K562 (cell line): Measurements from ENCODE around the gene CPTP. TPM values are rescaled to one million over a fixed set of nuclear protein-coding genes. Genes with fewer than 3 reads are reported as not detected.

Experiments used
- ATAC-seq: fragments of 200-7000 bp; cut with Tn5 transposase; 3 replicates; pipeline ENCODE4 v1.9.1; 2020; ENCODE audit warnings: moderate library complexity
- BruUV-seq: library from RNA; stranded (reverse); fragments of 400-500 nt; replicated peaks from 2 replicates; lab custom pipeline; 2021; lab: Mats Ljungman, UMichigan
- CTCF ChIA-PET: fragments of 300-600 bp; formaldehyde crosslinking; extraction: SDS; loops from one replicate; lab custom pipeline; 2021; ENCODE audit warnings: low intra/inter-chr PET ratio; lab: Yijun Ruan, JAX
- POLR2A ChIA-PET: fragments of 300-600, 350-650 bp; sonication (Branson Sonifier 250); formaldehyde crosslinking; extraction: SDS; loops from one replicate; lab custom pipeline; 2021; ENCODE audit warnings: antibody characterized with exemption, inconsistent platforms; lab: Yijun Ruan, JAX
- DNase-seq, 4 experiments: peaks; one replicate each; pipeline versions ENCODE4 v3.0.0 to v3.0.0-alpha.2; 2011 to 2018; ENCODE audit warnings: low spot score in 3 of 4, mixed read lengths in 3 of 4; ENCODE audit errors: extremely low read depth in 1 of 4
- FAIRE-seq: peaks from 2 replicates; lab custom pipeline; 2011; peaks lifted over from hg19 to GRCh38; lab: Jason Lieb, UNC
- H2AFZ ChIP-seq: 2 replicates; pipeline ENCODE4 v1.6.0; 2011; ENCODE audit warnings: low read depth, low read length, control low read depth, inconsistent platforms
- H3K27ac ChIP-seq: fragments of 200-600 bp; 3 replicates; pipeline ENCODE4 v1.8.0; 2011; ENCODE audit warnings: low read depth, mild to moderate bottlenecking, control low read depth, inconsistent platforms, low read length, moderate library complexity, mixed read lengths; ENCODE audit errors: extremely low read depth
- H3K27me3 ChIP-seq, 2 experiments: fragments of 300-600 bp in 1 of 2; 2 replicates in 1 of 2; 3 replicates in 1 of 2; pipeline versions ENCODE4 v1.6.0 to v1.8.0; 2011; ENCODE audit warnings: inconsistent platforms in 2 of 2, low read length in 2 of 2, mild to moderate bottlenecking in 1 of 2, mixed read lengths in 1 of 2, moderate library complexity in 1 of 2; ENCODE audit not compliant: control insufficient read depth in 2 of 2, insufficient read depth in 2 of 2
- H3K36me3 ChIP-seq: fragments of 300-600 bp; 3 replicates; pipeline ENCODE4 v1.8.0; 2011; ENCODE audit warnings: mild to moderate bottlenecking, low read length, inconsistent platforms; ENCODE audit not compliant: control insufficient read depth, insufficient read depth
- H3K4me1 ChIP-seq, 2 experiments: fragments of 200-600 bp in 1 of 2; replicated peaks in 1 of 2; 2 replicates in 1 of 2; 3 replicates in 1 of 2; pipeline versions ENCODE4 v1.5.1 to v1.8.0; 2011; ENCODE audit warnings: inconsistent platforms in 2 of 2, low read length in 2 of 2, mild to moderate bottlenecking in 1 of 2, mixed read lengths in 1 of 2, moderate library complexity in 1 of 2; ENCODE audit not compliant: control insufficient read depth in 2 of 2, insufficient read depth in 2 of 2
- H3K4me2 ChIP-seq: 2 replicates; pipeline ENCODE4 v1.6.1; 2011; ENCODE audit warnings: low read length, control low read depth, inconsistent platforms, mixed read lengths; ENCODE audit not compliant: insufficient read depth
- H3K4me3 ChIP-seq: fragments of 200-600 bp; sonication (generic), shearing (Covaris generic); 2 replicates; pipeline ENCODE4 v1.5.1; 2016; ENCODE audit warnings: control low read depth, inconsistent platforms
- H3K79me2 ChIP-seq: fragments of 200-600 bp; 3 replicates; pipeline ENCODE4 v1.8.0; 2011; ENCODE audit warnings: low read length, inconsistent platforms; ENCODE audit not compliant: control insufficient read depth, insufficient read depth
- H3K9ac ChIP-seq, 2 experiments: 2 replicates each; pipeline versions ENCODE4 v1.6.0 to v1.6.1; 2011; ENCODE audit warnings: low read depth in 2 of 2, low read length in 2 of 2, control low read depth in 1 of 2, inconsistent platforms in 1 of 2, mild to moderate bottlenecking in 1 of 2, mixed read lengths in 1 of 2; ENCODE audit not compliant: insufficient read depth in 1 of 2
- H3K9me1 ChIP-seq: one replicate; pipeline ENCODE4 v1.6.0; 2011; ENCODE audit warnings: inconsistent platforms, mild to moderate bottlenecking, low read length, moderate library complexity; ENCODE audit not compliant: control insufficient read depth, insufficient read depth
- H3K9me3 ChIP-seq: replicated peaks from 2 replicates; pipeline ENCODE4 v1.5.1; 2011; ENCODE audit warnings: low read depth, low read length, inconsistent platforms; ENCODE audit not compliant: control insufficient read depth, insufficient read depth
- H4K20me1 ChIP-seq: replicated peaks from 2 replicates; pipeline ENCODE4 v1.6.1; 2011; ENCODE audit warnings: low read length, inconsistent platforms, mixed read lengths; ENCODE audit not compliant: control insufficient read depth, insufficient read depth
- FOS ChIP-seq: IDR thresholded peaks from 3 replicates; pipeline ENCODE4 v1.6.1; 2011; ENCODE audit not compliant: insufficient read length; ENCODE audit errors: extremely low read depth
- RBFOX2 ChIP-seq: fragments of 200-400 bp; formaldehyde crosslinking; IDR thresholded peaks from 2 replicates; pipeline ENCODE4 v1.6.1; 2017; ENCODE audit warnings: low read depth, mild to moderate bottlenecking, low read length, moderate library complexity
- RBM39 ChIP-seq: fragments of 200-400 bp; formaldehyde crosslinking; optimal IDR thresholded peaks from 2 replicates; pipeline ENCODE3; 2018; ENCODE audit warnings: low read depth, low read length
- ZNF316 ChIP-seq: fragments of 450-650 bp; IDR thresholded peaks from 2 replicates; pipeline ENCODE4 v1.6.1; 2016
- WGBS: fragments of 100-300 bp; shearing (Covaris generic); methylation state at CpG from one replicate; pipeline ENCODE4 v1.1.6; 2016; ENCODE audit warnings: low coverage, mixed read lengths; ENCODE audit not compliant: insufficient coverage; ENCODE audit errors: missing lambda C conversion rate; 5-methylcytosine and 5-hydroxymethylcytosine counted together
- in situ Hi-C: fragments of 300-500 bp; cut with MboI; formaldehyde crosslinking; loops from 4 replicates; pipeline ENCODE4 v1.15.0; 2018; ENCODE audit warnings: inconsistent platforms, mixed read lengths
- intact Hi-C: fragments of 100-400 bp; cut with micrococcal nuclease; formaldehyde crosslinking; loops from 2 replicates; pipeline ENCODE4 v1.14.2; 2022
- polyA plus RNA-seq, 8 experiments: library from polyadenylated mRNA; depleted of rRNA in 4 of 8; stranded (reverse) in 5 of 8; unstranded in 3 of 8; fragments of >200 nt; fragmentation: Nextera tagmentation in 2 of 8; fragmentation: Illumina TruSeq in 1 of 8; extraction: Ambion mirVana in 2 of 8; extraction: Trizol in 1 of 8; gene quantifications; 2 replicates each; pipeline versions ENCODE4 v1.2.1 to v1.2.3, GENCODE V29; 2011 to 2014; ENCODE audit warnings: inconsistent platforms in 1 of 8, missing spikeins in 1 of 8
- total RNA-seq, 7 experiments: library from RNA; depleted of rRNA in 6 of 7; stranded (reverse); fragments of >200 nt in 6 of 7; fragmentation: Illumina TruSeq in 2 of 7; extraction: Trizol in 2 of 7; gene quantifications; 2 replicates each; pipeline versions ENCODE4 v1.2.1 to v1.2.3, GENCODE V29; 2011 to 2021; ENCODE audit warnings: low replicate concordance in 1 of 7
- TF ChIP-seq, protein P1 (sequence below): fragments of 450-650 bp; IDR thresholded peaks from 2 replicates; pipeline ENCODE4 v1.6.1; 2016; ENCODE audit warnings: low read depth
- TF ChIP-seq, protein P2 (sequence below): fragments of 200-800 bp; sonication (Bioruptor generic); IDR thresholded peaks from 2 replicates; pipeline ENCODE4 v1.6.1; 2016; ENCODE audit warnings: missing genetic modification characterization, missing compliant biosample characterization

Gene CPTP
- total and polyA plus RNA-seq, 9 of the 15 experiments (the other 6 are each of a cell fraction or from before 2014, with no cell fraction given): 0.11 to 25.8 (median 3.5) TPM

DNA sequence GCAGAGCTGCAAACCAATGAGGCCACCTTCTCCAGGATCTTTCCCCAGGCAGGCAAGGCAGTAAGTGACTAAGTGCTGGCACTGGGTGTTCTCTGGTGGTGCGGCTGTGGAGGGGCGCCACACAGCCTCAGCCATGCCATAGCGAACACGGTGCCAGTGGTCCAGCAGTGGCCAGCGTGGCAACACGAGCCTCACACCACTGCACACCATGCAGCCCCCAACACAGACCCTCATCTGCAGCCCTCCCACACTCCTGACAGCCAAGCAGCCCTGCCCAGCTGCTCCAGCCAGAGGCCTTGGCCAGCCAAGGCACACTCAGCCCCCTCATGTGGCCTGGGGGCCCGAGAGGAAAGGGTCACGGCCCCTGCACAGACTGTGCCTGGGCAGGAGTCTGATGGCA lies 3.1 kb upstream of the CPTP start:
- in situ Hi-C loops: no loop called here
- ATAC-seq (no peak), DNase-seq (no peak), FAIRE-seq (no peak)
- 97% methylated on average over 7 of the region's 8 CpGs for WGBS
- Histone ChIP-seq H3K4me2 (no peak overlapping the region), H4K20me1 (peaks cover 28% of the 10 kb centered on the region; the same call in 1 of the 2 replicates), H3K9me1 (peaks cover 13% of the 10 kb centered on the region), H3K4me3 (no peak overlapping the region), H3K79me2 (peaks cover 77% of the 10 kb centered on the region), H3K27ac (no peak overlapping the region), H3K27me3 (no peaks in the 10 kb centered on the region), H3K4me1 (peaks cover 35 to 86% of the 10 kb centered on the region in 2 experiments), H3K36me3 (peaks cover 58% of the 10 kb centered on the region), H2AFZ (no peak overlapping the region), H3K9ac (peak overlapping the region in 1 of 2 experiments; percentile 83; a peak in 2 of 4 replicates), H3K9me3 (no peaks in the 10 kb centered on the region)
- BruUV-seq: no TSS peak
- ChIA-PET POLR2A (interaction anchor here (0.6 to 4.3 kb wide), 2 partner anchors 11 to 588 kb away, joined by 3 to 30 read pairs; no protein-coding TSS in a partner anchor), CTCF (no interaction called here)
- intact Hi-C loops: loop anchor here (5.0 kb wide), 1 partner anchor 56 kb away; the partner anchor contains the start of gene AURKAIP1
- TF ChIP-seq, protein P1, sequence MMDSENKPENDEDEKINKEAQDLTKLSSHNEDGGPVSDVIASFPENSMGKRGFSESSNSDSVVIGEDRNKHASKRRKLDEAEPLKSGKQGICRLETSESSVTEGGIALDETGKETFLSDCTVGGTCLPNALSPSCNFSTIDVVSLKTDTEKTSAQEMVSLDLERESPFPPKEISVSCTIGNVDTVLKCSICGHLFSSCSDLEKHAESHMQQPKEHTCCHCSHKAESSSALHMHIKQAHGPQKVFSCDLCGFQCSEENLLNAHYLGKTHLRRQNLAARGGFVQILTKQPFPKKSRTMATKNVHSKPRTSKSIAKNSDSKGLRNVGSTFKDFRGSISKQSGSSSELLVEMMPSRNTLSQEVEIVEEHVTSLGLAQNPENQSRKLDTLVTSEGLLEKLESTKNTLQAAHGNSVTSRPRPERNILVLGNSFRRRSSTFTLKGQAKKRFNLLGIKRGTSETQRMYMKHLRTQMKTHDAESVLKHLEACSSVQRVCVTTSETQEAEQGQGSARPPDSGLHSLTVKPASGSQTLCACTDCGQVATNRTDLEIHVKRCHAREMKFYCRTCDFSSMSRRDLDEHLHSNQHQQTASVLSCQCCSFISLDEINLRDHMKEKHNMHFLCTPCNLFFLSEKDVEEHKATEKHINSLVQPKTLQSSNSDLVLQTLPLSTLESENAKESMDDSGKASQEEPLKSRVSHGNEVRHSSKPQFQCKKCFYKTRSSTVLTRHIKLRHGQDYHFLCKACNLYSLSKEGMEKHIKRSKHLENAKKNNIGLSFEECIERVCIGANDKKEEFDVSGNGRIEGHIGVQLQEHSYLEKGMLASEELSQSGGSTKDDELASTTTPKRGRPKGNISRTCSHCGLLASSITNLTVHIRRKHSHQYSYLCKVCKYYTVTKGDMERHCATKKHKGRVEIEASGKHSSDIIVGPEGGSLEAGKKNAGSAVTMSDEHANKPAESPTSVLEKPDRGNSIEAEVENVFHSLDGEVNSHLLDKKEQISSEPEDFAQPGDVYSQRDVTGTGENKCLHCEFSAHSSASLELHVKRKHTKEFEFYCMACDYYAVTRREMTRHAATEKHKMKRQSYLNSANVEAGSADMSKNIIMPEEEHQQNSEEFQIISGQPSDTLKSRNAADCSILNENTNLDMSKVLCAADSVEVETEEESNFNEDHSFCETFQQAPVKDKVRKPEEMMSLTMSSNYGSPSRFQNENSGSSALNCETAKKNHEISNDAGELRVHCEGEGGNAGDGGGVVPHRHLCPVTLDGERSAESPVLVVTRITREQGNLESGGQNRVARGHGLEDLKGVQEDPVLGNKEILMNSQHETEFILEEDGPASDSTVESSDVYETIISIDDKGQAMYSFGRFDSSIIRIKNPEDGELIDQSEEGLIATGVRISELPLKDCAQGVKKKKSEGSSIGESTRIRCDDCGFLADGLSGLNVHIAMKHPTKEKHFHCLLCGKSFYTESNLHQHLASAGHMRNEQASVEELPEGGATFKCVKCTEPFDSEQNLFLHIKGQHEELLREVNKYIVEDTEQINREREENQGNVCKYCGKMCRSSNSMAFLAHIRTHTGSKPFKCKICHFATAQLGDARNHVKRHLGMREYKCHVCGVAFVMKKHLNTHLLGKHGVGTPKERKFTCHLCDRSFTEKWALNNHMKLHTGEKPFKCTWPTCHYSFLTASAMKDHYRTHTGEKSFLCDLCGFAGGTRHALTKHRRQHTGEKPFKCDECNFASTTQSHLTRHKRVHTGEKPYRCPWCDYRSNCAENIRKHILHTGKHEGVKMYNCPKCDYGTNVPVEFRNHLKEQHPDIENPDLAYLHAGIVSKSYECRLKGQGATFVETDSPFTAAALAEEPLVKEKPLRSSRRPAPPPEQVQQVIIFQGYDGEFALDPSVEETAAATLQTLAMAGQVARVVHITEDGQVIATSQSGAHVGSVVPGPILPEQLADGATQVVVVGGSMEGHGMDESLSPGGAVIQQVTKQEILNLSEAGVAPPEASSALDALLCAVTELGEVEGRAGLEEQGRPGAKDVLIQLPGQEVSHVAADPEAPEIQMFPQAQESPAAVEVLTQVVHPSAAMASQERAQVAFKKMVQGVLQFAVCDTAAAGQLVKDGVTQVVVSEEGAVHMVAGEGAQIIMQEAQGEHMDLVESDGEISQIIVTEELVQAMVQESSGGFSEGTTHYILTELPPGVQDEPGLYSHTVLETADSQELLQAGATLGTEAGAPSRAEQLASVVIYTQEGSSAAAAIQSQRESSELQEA: no peak
- TF ChIP-seq RBFOX2 (peak; percentile 54), FOS (no peak), ZNF316 (no peak), RBM39 (no peak)
- TF ChIP-seq, protein P2, sequence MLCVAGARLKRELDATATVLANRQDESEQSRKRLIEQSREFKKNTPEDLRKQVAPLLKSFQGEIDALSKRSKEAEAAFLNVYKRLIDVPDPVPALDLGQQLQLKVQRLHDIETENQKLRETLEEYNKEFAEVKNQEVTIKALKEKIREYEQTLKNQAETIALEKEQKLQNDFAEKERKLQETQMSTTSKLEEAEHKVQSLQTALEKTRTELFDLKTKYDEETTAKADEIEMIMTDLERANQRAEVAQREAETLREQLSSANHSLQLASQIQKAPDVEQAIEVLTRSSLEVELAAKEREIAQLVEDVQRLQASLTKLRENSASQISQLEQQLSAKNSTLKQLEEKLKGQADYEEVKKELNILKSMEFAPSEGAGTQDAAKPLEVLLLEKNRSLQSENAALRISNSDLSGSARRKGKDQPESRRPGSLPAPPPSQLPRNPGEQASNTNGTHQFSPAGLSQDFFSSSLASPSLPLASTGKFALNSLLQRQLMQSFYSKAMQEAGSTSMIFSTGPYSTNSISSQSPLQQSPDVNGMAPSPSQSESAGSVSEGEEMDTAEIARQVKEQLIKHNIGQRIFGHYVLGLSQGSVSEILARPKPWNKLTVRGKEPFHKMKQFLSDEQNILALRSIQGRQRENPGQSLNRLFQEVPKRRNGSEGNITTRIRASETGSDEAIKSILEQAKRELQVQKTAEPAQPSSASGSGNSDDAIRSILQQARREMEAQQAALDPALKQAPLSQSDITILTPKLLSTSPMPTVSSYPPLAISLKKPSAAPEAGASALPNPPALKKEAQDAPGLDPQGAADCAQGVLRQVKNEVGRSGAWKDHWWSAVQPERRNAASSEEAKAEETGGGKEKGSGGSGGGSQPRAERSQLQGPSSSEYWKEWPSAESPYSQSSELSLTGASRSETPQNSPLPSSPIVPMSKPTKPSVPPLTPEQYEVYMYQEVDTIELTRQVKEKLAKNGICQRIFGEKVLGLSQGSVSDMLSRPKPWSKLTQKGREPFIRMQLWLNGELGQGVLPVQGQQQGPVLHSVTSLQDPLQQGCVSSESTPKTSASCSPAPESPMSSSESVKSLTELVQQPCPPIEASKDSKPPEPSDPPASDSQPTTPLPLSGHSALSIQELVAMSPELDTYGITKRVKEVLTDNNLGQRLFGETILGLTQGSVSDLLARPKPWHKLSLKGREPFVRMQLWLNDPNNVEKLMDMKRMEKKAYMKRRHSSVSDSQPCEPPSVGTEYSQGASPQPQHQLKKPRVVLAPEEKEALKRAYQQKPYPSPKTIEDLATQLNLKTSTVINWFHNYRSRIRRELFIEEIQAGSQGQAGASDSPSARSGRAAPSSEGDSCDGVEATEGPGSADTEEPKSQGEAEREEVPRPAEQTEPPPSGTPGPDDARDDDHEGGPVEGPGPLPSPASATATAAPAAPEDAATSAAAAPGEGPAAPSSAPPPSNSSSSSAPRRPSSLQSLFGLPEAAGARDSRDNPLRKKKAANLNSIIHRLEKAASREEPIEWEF (CRISPR knock-in tag): no peak
